ENCODE data around the gene ASPSCR1. TPM values are rescaled to one million over a fixed set of nuclear protein-coding genes. Genes with fewer than 3 reads are reported as not detected.

ASPSCR1 gene
- total RNA-seq, 1 experiment from 2014 or later = 37.7 TPM

GRCh38 chr17:82006468-82007227 lies 29.2 kb downstream of the ASPSCR1 start:
- Mint-ChIP-seq H3K4me1 (ENCODE audit: low read depth, unreplicated experiment) (no peaks in the 10 kb centered on the region), H3K4me3 (ENCODE audit: low read depth, unreplicated experiment) (no peak overlapping the region), H3K27ac (ENCODE audit: unreplicated experiment) (no peak overlapping the region), H3K9me3 (ENCODE audit: low read depth, unreplicated experiment) (no peaks in the 10 kb centered on the region), H3K27me3 (ENCODE audit: unreplicated experiment) (no peaks in the 10 kb centered on the region), H3K36me3 (ENCODE audit: insufficient read depth, unreplicated experiment) (peaks cover 17% of the 10 kb centered on the region)
- no peak for DNase-seq
- BruUV-seq (replicated peaks) = no TSS peak
- CTCF ChIA-PET = no interaction called here
- intact Hi-C loops (cut with micrococcal nuclease; ENCODE audit: unreplicated experiment) = no loop called here
- no peak for TF ChIP-seq CTCF (IDR thresholded peaks at IDR 0.05; ENCODE audit: unreplicated experiment)

GRCh38 chr17:82007228-82007494 lies 29.7 kb downstream of the ASPSCR1 start:
- CTCF ChIA-PET = no interaction called here
- Mint-ChIP-seq H3K27me3 (ENCODE audit: unreplicated experiment) (no peaks in the 10 kb centered on the region), H3K4me1 (ENCODE audit: low read depth, unreplicated experiment) (no peaks in the 10 kb centered on the region), H3K9me3 (ENCODE audit: low read depth, unreplicated experiment) (no peaks in the 10 kb centered on the region), H3K27ac (ENCODE audit: unreplicated experiment) (no peak overlapping the region), H3K36me3 (ENCODE audit: insufficient read depth, unreplicated experiment) (peaks cover 17% of the 10 kb centered on the region), H3K4me3 (ENCODE audit: low read depth, unreplicated experiment) (no peak overlapping the region)
- intact Hi-C loops (cut with micrococcal nuclease; ENCODE audit: unreplicated experiment) = no loop called here
- no peak for DNase-seq
- no peak for TF ChIP-seq CTCF (IDR thresholded peaks at IDR 0.05; ENCODE audit: unreplicated experiment)
- BruUV-seq (replicated peaks) = no TSS peak

- H3K9me3 Mint-ChIP-seq (ENCODE audit: low read depth, unreplicated experiment) = no peaks in the 10 kb centered on the region
- no peak overlapping the region for H3K4me3 Mint-ChIP-seq (ENCODE audit: low read depth, unreplicated experiment)
- CTCF ChIA-PET = no interaction called here
- no peak for DNase-seq
- H3K27ac Mint-ChIP-seq (ENCODE audit: unreplicated experiment) = no peak overlapping the region
- H3K4me1 Mint-ChIP-seq (ENCODE audit: low read depth, unreplicated experiment) = no peaks in the 10 kb centered on the region
- TF ChIP-seq CTCF (IDR thresholded peaks at IDR 0.05; ENCODE audit: unreplicated experiment) = no peak
- no TSS peak for BruUV-seq (replicated peaks)
- H3K36me3 Mint-ChIP-seq (ENCODE audit: insufficient read depth, unreplicated experiment) = peaks cover 17% of the 10 kb centered on the region
- no peaks in the 10 kb centered on the region for H3K27me3 Mint-ChIP-seq (ENCODE audit: unreplicated experiment)
- intact Hi-C loops (cut with micrococcal nuclease; ENCODE audit: unreplicated experiment) = no loop called here
These were observed 30.2 kb downstream of the ASPSCR1 start for GRCh38 chr17:82007495-82008257.

GRCh38 chr17:82008258-82008940 lies 31.0 kb downstream of the ASPSCR1 start:
- Mint-ChIP-seq H3K27me3 (ENCODE audit: unreplicated experiment) (no peaks in the 10 kb centered on the region), H3K27ac (ENCODE audit: unreplicated experiment) (no peak overlapping the region), H3K36me3 (ENCODE audit: insufficient read depth, unreplicated experiment) (peaks cover 17% of the 10 kb centered on the region), H3K4me3 (ENCODE audit: low read depth, unreplicated experiment) (no peak overlapping the region), H3K9me3 (ENCODE audit: low read depth, unreplicated experiment) (no peaks in the 10 kb centered on the region), H3K4me1 (ENCODE audit: low read depth, unreplicated experiment) (no peaks in the 10 kb centered on the region)
- intact Hi-C loops (cut with micrococcal nuclease; ENCODE audit: unreplicated experiment) = no loop called here
- CTCF ChIA-PET = interaction anchor here (0.6 kb wide), 1 partner anchor 15 kb away, joined by 5 read pairs; the partner anchor contains the start of genes CENPX and LRRC45
- no TSS peak for BruUV-seq (replicated peaks)
- no peak for DNase-seq
- no peak for TF ChIP-seq CTCF (IDR thresholded peaks at IDR 0.05; ENCODE audit: unreplicated experiment)

All from Calu3 (cell line).